Lower leg skin (tissue), 4 donors: Measurements from ENCODE around the gene LAIR1. TPM values are rescaled to one million over a fixed set of nuclear protein-coding genes. Genes with fewer than 3 reads are reported as not detected.

Experiments
- DNase-seq, 2 donors: peaks; one replicate each; pipeline ENCODE4 v3.0.0-alpha.2; 2019; ENCODE audit warnings: low spot score in 2 of 2
- H3K4me3 ChIP-seq: fragments of 200-600 bp; sonication (generic); 2 replicates; pipeline ENCODE4 v1.5.1; 2017; ENCODE audit warnings: mild to moderate bottlenecking, low read depth; ENCODE audit not compliant: poor library complexity, severe bottlenecking
- POLR2A ChIP-seq, 2 donors: fragments of 450-650 bp; IDR thresholded peaks; one replicate each; pipeline ENCODE4 v1.6.1; 2016 to 2017; ENCODE audit warnings: antibody characterized with exemption in 2 of 2, mild to moderate bottlenecking in 1 of 2, moderate library complexity in 1 of 2
- WGBS, 2 donors: methylation state at CpG; one replicate each; pipeline ENCODE4 v1.1.5; 2018; 5-methylcytosine and 5-hydroxymethylcytosine counted together
- intact Hi-C: fragments of 100-400 bp; cut with DNase I; formaldehyde crosslinking; loops from one replicate; pipeline ENCODE4 v1.15.0; 2023; ENCODE audit warnings: low total_unique reads
- total RNA-seq, 4 donors: library from RNA; depleted of rRNA; stranded (reverse); fragments of >200 nt; gene quantifications; one replicate each; pipeline ENCODE4 v1.1.0, GENCODE V29; 2016
- TF ChIP-seq, protein P1 (sequence below), 3 donors: fragments of 450-650 bp; IDR thresholded peaks; one replicate each; pipeline ENCODE4 v1.5.1; 2016; ENCODE audit warnings: antibody characterized with exemption in 3 of 3, mild to moderate bottlenecking in 3 of 3, moderate library complexity in 2 of 3

The LAIR1 gene
- total RNA-seq, 4 donors from 2014 or later, result 0.19 to 4.2 (median 2.0) TPM

DNA sequence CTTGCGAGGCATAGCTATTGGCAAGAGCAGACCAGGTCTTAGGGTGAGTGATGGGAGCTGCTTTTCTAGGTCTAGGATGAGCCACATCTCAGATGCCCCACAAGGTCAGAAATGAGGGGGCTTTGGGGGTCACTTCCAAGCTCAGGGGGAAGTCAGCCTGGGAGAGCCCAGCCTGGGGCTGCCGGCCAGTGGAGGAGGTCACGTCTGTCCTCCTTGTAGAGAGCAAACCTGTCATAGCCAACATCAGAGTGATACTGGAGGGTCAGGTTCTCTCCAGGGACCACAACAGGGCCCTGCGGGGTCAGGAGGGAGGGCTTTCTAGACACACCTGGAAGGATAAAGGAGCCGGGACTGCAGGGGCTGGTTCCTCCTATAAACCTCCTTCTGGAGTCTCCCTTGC, 54.2 kb downstream of the LAIR1 start:
- TF ChIP-seq POLR2A (IDR thresholded peaks at IDR 0.05), result no peak
- TF ChIP-seq, protein P1, sequence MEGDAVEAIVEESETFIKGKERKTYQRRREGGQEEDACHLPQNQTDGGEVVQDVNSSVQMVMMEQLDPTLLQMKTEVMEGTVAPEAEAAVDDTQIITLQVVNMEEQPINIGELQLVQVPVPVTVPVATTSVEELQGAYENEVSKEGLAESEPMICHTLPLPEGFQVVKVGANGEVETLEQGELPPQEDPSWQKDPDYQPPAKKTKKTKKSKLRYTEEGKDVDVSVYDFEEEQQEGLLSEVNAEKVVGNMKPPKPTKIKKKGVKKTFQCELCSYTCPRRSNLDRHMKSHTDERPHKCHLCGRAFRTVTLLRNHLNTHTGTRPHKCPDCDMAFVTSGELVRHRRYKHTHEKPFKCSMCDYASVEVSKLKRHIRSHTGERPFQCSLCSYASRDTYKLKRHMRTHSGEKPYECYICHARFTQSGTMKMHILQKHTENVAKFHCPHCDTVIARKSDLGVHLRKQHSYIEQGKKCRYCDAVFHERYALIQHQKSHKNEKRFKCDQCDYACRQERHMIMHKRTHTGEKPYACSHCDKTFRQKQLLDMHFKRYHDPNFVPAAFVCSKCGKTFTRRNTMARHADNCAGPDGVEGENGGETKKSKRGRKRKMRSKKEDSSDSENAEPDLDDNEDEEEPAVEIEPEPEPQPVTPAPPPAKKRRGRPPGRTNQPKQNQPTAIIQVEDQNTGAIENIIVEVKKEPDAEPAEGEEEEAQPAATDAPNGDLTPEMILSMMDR (IDR thresholded peaks at IDR 0.05), result no peak
- peak in 1 of 2 donors; percentile 45 for DNase-seq
- 80 to 82% methylated on average over 5 of the region's 5 CpGs for WGBS, 2 donors
- H3K4me3 ChIP-seq, result no peak overlapping the region
- intact Hi-C loops, result no loop called here

- 71 to 75% methylated on average over 12 of the region's 12 CpGs for WGBS, 2 donors
- peak in 1 of 2 donors; percentile 78 for DNase-seq
- TF ChIP-seq POLR2A (IDR thresholded peaks at IDR 0.05), result no peak
- TF ChIP-seq, protein P1 (IDR thresholded peaks at IDR 0.05), result no peak
- no peak overlapping the region for H3K4me3 ChIP-seq
- intact Hi-C loops, result no loop called here
Observed at GRCh38 chr19:54309811-54310210, 54.9 kb downstream of the LAIR1 start.

GRCh38 chr19:54307389-54308020, 57.2 kb downstream of the LAIR1 start:
- DNase-seq, result peak in 1 of 2 donors; percentile 58
- TF ChIP-seq, protein P1 (IDR thresholded peaks at IDR 0.05), result no peak
- TF ChIP-seq POLR2A (IDR thresholded peaks at IDR 0.05), result no peak
- H3K4me3 ChIP-seq, result no peak overlapping the region
- intact Hi-C loops, result no loop called here
- WGBS, 2 donors, result 80 to 88% methylated on average over 5 of the region's 5 CpGs

GRCh38 chr19:54305141-54305540, 59.6 kb downstream of the LAIR1 start:
- intact Hi-C loops, result no loop called here
- no peak overlapping the region for H3K4me3 ChIP-seq
- no peak for TF ChIP-seq POLR2A (IDR thresholded peaks at IDR 0.05)
- TF ChIP-seq, protein P1 (IDR thresholded peaks at IDR 0.05), result no peak
- WGBS, 2 donors, result 85 to 100% methylated on average over 1 of the region's 1 CpG
- DNase-seq, result peak in 1 of 2 donors; percentile 54

- WGBS, 2 donors, result 68 to 69% methylated on average over 4 of the region's 4 CpGs
- TF ChIP-seq, protein P1 (IDR thresholded peaks at IDR 0.05), result no peak
- no peak for TF ChIP-seq POLR2A (IDR thresholded peaks at IDR 0.05)
- DNase-seq, result peak in 1 of 2 donors; percentile 63
- H3K4me3 ChIP-seq, result no peak overlapping the region
- intact Hi-C loops, result no loop called here
Observed at GRCh38 chr19:54302257-54302656, 62.5 kb downstream of the LAIR1 start.

Other genes with a start within 250 kb of the LAIR1 start
- gene TFPT, start 249.3 kb downstream of the LAIR1 start, total RNA-seq, result 10 to 100 TPM; 11.1 to 20.4 (median 16.0) TPM
- 10 to 100 TPM; 39.2 to 65.1 (median 47.3) TPM for gene PRPF31, start 249.2 kb downstream of the LAIR1 start, total RNA-seq
- 10 to 100 TPM; 19.5 to 56.9 (median 37.1) TPM for gene CNOT3, start 227.2 kb downstream of the LAIR1 start, total RNA-seq
- 1 to 10 TPM; 6.0 to 8.4 (median 6.6) TPM for gene LENG1, start 205.2 kb downstream of the LAIR1 start, total RNA-seq
- 1 to 10 TPM; 2.4 to 9.3 (median 6.3) TPM for gene TMC4, start 191.8 kb downstream of the LAIR1 start, total RNA-seq
- 100 to 1,000 TPM in 1 of 4 donors, 10 to 100 TPM in 3; 57.4 to 117 (median 62.2) TPM for gene MBOAT7, start 175.4 kb downstream of the LAIR1 start, total RNA-seq
- 100 to 1,000 TPM in 2 of 4 donors, 10 to 100 TPM in 2; 80.5 to 118 (median 107) TPM for gene TSEN34, start 173.6 kb downstream of the LAIR1 start, total RNA-seq
- gene RPS9, start 164.1 kb downstream of the LAIR1 start, total RNA-seq, result 1,000 to 10,000 TPM; 2,457 to 3,045 (median 2,759) TPM
- gene LILRB3, start 141.9 kb downstream of the LAIR1 start, total RNA-seq, result 1 to 10 TPM in 2 of 4 donors, under 1 TPM in 2; 0.65 to 7.7 (median 3.5) TPM
- gene LILRA6, start 122.1 kb downstream of the LAIR1 start, total RNA-seq, result 1 to 10 TPM in 2 of 4 donors, under 1 TPM in 1, not detected in 1; 0.98 to 1.6 (median 1.5) TPM
- 1 to 10 TPM; 2.5 to 4.9 (median 4.1) TPM for gene LILRB5, start 107.7 kb downstream of the LAIR1 start, total RNA-seq
- 1 to 10 TPM in 2 of 4 donors, under 1 TPM in 2; 0.78 to 1.6 (median 1.1) TPM for gene LILRB2, start 83.8 kb downstream of the LAIR1 start, total RNA-seq
- gene LILRA5, start 51.8 kb downstream of the LAIR1 start, total RNA-seq, result 1 to 10 TPM in 1 of 4 donors, under 1 TPM in 1, not detected in 2; 0.59 to 2.4 TPM
- gene LILRA4, start 25.8 kb downstream of the LAIR1 start, total RNA-seq, result 1 to 10 TPM in 1 of 4 donors, under 1 TPM in 1, not detected in 2; 0.84 to 6.2 TPM
- gene TTYH1, start 50.5 kb upstream of the LAIR1 start, total RNA-seq, result 10 to 100 TPM in 2 of 4 donors, 1 to 10 TPM in 1, under 1 TPM in 1; 0.63 to 17.8 (median 10.8) TPM
- 100 to 1,000 TPM in 1 of 4 donors, 10 to 100 TPM in 3; 57.9 to 195 (median 64.1) TPM for gene LENG8, start 84.3 kb upstream of the LAIR1 start, total RNA-seq
- 1 to 10 TPM; 4.5 to 9.2 (median 6.5) TPM for gene LENG9, start 98.8 kb upstream of the LAIR1 start, total RNA-seq
- gene CDC42EP5, start 108.4 kb upstream of the LAIR1 start, total RNA-seq, result 10 to 100 TPM in 2 of 4 donors, 1 to 10 TPM in 2; 5.5 to 21.8 (median 9.6) TPM
- not detected for gene LAIR2, start 137.9 kb upstream of the LAIR1 start, total RNA-seq
- gene LILRA2, start 208.9 kb upstream of the LAIR1 start, total RNA-seq, result 1 to 10 TPM in 1 of 4 donors, under 1 TPM in 2, not detected in 1; 0.17 to 1.8 (median 0.93) TPM
- under 1 TPM in 1 of 4 donors, not detected in 3; 0.23 TPM for gene LILRA1, start 228.7 kb upstream of the LAIR1 start, total RNA-seq